Right atrium auricular region (tissue), 2 donors: ENCODE measurements around the gene SLC22A7. TPM values are rescaled to one million over a fixed set of nuclear protein-coding genes. Genes with fewer than 3 reads are reported as not detected.

Experiments used
- DNase-seq: peaks from one replicate; pipeline ENCODE4 v3.0.0-alpha.2; 2019; ENCODE audit warnings: low spot score
- H3K27ac ChIP-seq, 2 donors: fragments of 200-600 bp; sonication (generic); 1 replicate in 1 of 2; 2 replicates in 1 of 2; pipeline ENCODE4 v1.5.1; 2016 to 2019
- H3K27me3 ChIP-seq, 2 donors: fragments of 200-600 bp; sonication (generic); one replicate each; pipeline versions ENCODE4 v1.5.1 to v1.6.0; 2017 to 2019
- H3K36me3 ChIP-seq: fragments of 200-600 bp; sonication (generic); one replicate; pipeline ENCODE4 v1.5.1; 2016
- H3K4me1 ChIP-seq, 2 donors: fragments of 200-600 bp; sonication (generic); one replicate each; pipeline versions ENCODE4 v1.5.1 to v1.6.0; 2017 to 2019
- H3K4me3 ChIP-seq, 2 donors: fragments of 200-600 bp; sonication (generic); 1 replicate in 1 of 2; 2 replicates in 1 of 2; pipeline ENCODE4 v1.5.1; 2017 to 2019; ENCODE audit warnings: mild to moderate bottlenecking in 1 of 2, moderate library complexity in 1 of 2
- H3K9me3 ChIP-seq, 2 donors: fragments of 200-600 bp; sonication (generic); one replicate each; pipeline ENCODE4 v1.5.1; 2019
- total RNA-seq, 2 donors: library from RNA; depleted of rRNA; stranded (reverse); fragments of >200 nt; gene quantifications; one replicate each; pipeline ENCODE4 v1.1.0, GENCODE V29; 2016
- TF ChIP-seq, protein P1 (sequence below), 2 donors: fragments of 200-600 bp; sonication (generic); IDR thresholded peaks; one replicate each; pipeline ENCODE4 v1.5.1; 2019; ENCODE audit warnings: antibody characterized with exemption in 2 of 2

The SLC22A7 gene
- total RNA-seq, 2 donors from 2014 or later: not detected

DNA sequence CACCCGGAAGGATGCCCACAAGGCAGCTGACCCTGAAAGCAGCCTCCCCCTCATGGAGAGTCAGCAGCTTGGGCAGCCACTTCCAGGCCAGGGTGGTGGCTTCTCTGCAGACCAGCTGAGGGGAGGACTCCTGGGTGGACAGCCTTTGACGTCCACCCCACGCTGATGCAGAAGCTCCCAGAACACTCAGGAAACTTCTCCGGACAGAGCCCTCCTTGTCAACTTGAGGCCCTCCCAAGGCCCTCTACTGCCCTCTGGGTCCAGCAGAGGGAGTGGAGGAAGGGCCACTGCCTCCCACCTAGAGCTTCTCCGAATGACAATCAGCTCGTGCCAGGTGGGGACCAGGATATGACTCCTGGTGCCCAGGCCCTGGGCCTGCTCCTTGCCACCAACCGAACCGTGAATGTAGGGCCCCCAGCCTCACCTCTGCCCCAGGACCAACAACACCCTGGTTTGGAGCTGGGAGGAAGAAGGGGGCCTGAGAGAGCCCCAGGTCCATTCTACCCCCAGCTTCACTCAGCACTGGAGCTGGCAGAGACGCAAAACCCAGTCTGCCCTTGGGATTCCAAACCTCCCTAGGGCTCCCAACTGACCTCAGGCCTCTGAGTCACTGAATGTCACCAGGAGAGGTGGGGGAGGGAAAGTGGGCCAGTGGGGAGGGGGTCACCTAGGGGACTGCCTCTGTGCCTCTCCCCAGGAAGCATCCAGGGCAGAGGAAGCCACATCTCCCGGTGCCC is 10.9 kb upstream of the SLC22A7 start:
- Histone ChIP-seq H3K4me1 (no peaks in the 10 kb centered on the region), H3K27ac (no peak overlapping the region), H3K36me3 (no peaks in the 10 kb centered on the region), H3K9me3 (no peaks in the 10 kb centered on the region), H3K27me3 (no peaks in the 10 kb centered on the region), H3K4me3 (no peak overlapping the region)
- DNase-seq: no peak
- TF ChIP-seq, protein P1, sequence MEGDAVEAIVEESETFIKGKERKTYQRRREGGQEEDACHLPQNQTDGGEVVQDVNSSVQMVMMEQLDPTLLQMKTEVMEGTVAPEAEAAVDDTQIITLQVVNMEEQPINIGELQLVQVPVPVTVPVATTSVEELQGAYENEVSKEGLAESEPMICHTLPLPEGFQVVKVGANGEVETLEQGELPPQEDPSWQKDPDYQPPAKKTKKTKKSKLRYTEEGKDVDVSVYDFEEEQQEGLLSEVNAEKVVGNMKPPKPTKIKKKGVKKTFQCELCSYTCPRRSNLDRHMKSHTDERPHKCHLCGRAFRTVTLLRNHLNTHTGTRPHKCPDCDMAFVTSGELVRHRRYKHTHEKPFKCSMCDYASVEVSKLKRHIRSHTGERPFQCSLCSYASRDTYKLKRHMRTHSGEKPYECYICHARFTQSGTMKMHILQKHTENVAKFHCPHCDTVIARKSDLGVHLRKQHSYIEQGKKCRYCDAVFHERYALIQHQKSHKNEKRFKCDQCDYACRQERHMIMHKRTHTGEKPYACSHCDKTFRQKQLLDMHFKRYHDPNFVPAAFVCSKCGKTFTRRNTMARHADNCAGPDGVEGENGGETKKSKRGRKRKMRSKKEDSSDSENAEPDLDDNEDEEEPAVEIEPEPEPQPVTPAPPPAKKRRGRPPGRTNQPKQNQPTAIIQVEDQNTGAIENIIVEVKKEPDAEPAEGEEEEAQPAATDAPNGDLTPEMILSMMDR (IDR thresholded peaks at IDR 0.05): no peak

DNA sequence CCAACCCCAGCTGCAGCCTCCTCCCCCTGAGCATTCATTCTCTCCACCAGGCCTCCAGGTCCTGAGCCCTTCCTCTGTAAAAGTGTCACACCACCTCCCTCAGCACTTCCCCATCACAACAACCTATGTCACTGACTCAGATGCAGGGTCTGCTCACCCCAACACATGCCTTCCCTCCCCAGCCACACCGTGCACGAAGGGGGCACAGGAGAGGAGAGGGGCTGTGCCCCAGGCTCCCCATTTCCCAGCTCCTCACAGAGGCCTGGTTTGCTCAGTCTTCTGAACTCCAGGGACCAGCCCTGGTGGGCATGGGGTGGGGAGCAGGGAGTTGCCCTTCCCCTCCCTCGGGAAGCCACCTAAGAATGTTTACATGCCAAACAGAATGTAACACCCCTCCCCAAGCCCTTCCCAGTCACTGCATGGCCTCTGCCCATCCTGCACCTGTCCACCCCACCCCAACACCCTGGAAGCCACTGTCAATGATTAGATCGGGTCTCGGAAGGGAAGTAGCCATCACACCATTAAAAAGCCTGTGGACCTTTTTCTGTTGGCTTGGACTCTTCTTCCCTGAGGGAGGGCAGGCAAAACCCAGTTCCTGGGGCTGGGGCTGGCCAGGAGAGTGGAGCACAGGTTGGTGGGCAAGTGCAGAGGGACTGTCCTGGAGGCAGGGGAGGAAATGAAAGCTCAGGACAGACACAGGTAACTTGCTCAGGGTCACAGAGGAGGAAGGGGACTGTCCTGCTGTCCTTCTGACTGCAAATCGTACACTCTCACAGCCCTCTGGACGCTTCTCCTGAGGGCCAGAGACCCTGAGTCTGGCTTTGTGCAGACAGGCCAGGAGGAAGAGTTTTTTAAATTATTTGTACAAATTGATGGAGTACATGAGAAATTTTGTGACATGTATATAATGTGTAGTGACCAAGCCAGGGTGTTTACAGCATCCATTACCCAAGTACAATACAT is 10.1 kb upstream of the SLC22A7 start:
- no peaks in the 10 kb centered on the region for H3K9me3 ChIP-seq
- H3K4me1 ChIP-seq: no peaks in the 10 kb centered on the region

DNA sequence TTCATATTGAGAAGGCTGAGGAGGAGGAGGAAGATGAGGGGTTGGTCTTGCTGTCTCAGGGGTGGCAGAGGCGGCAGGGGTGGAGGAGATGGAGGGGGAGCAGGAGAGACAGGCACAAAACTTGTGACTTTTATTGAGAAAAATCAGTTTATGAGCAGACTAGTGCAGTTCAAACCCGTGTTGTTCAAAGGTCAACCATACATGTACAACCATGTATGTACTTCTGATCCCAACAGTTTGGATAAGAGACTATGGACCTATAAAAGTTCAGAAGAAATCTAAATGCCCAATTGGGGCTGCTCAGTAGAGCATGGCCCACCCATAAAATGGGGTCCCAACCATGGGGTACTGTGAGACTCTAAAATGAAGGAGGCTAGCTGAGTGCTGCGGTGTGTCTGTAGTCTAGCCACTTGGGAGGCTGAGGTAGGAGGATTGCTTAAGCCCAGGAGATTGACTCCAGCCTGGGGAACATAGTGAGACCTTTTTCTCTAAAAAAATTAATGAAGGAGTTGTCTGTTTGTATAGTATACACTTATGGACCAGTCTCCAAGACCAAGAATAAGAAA is 7.6 kb upstream of the SLC22A7 start:
- Histone ChIP-seq H3K27me3 (no peaks in the 10 kb centered on the region), H3K9me3 (no peaks in the 10 kb centered on the region), H3K4me3 (no peak overlapping the region), H3K4me1 (no peaks in the 10 kb centered on the region), H3K27ac (no peak overlapping the region), H3K36me3 (no peaks in the 10 kb centered on the region)
- TF ChIP-seq, protein P1 (IDR thresholded peaks at IDR 0.05): no peak
- DNase-seq: no peak

More for the DNA sequence above, 10.1 kb upstream of the SLC22A7 start:
- Histone ChIP-seq H3K36me3 (no peaks in the 10 kb centered on the region), H3K27ac (no peak overlapping the region), H3K4me3 (no peak overlapping the region), H3K27me3 (no peaks in the 10 kb centered on the region)
- no peak for DNase-seq
- TF ChIP-seq, protein P1 (IDR thresholded peaks at IDR 0.05): no peak

DNA sequence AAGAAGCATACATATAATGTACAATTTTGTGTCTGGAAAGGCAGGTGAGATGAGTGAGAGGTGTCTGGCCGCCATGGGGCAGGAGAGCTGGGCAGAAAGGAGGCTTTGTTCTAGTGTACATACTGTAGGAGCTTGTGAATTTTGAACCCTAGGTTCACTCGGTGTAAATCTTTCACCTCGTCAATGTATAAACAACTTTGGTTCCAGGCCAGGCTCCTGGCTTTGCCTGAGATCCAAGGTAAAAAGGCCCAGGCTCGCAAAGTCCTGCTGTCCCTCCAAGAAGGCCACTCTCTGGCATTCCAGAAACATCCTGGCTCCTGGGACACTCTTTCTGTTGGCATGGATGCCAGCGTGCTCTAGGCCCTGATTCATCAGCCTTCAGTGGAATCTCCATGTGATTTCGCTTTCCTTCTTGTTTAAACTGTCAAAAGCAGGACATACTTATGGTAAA is 7.1 kb upstream of the SLC22A7 start:
- Histone ChIP-seq H3K27me3 (no peaks in the 10 kb centered on the region), H3K27ac (no peak overlapping the region), H3K4me1 (no peaks in the 10 kb centered on the region), H3K4me3 (no peak overlapping the region), H3K36me3 (no peaks in the 10 kb centered on the region), H3K9me3 (no peaks in the 10 kb centered on the region)
- no peak for DNase-seq
- TF ChIP-seq, protein P1 (IDR thresholded peaks at IDR 0.05): no peak

DNA sequence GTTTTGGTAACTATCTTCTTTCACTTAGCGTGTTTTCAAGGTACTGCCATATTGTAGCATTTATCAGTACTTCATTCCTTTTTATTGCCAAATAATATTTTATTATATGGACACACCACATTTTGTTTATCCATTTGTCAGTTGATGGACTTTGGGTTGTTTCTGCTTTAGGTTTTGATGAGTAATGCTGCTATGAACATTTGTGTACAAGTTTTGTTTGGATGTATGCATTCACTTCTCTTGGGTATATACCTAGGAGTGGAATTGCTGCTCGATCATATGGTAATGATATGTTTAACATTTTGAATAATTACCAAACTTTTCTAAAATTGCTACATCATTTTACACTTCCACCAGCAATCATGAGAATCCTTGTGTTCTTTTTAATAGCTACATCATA is 6.4 kb upstream of the SLC22A7 start:
- TF ChIP-seq, protein P1 (IDR thresholded peaks at IDR 0.05): no peak
- no peaks in the 10 kb centered on the region for H3K36me3 ChIP-seq
- no peak for DNase-seq
- no peak overlapping the region for H3K4me3 ChIP-seq
- H3K4me1 ChIP-seq: no peaks in the 10 kb centered on the region
- no peaks in the 10 kb centered on the region for H3K27me3 ChIP-seq
- H3K27ac ChIP-seq: no peak overlapping the region
- no peaks in the 10 kb centered on the region for H3K9me3 ChIP-seq
